ENCODE data around the gene CEP72.

- no peak for TF ChIP-seq CEBPB (IDR thresholded peaks at IDR 0.05; ENCODE audit: borderline replicate concordance in 1 of 2, low read depth in 2 of 2, low read length in 2 of 2)
- no peak for TF ChIP-seq CHD2 (IDR thresholded peaks at IDR 0.05; ENCODE audit: borderline replicate concordance, low read depth, low read length)
- TF ChIP-seq SMC3 (IDR thresholded peaks at IDR 0.05; ENCODE audit: borderline replicate concordance, low read length) = no peak
- no peak for TF ChIP-seq EZH2 (IDR thresholded peaks at IDR 0.05; ENCODE audit: borderline replicate concordance, control insufficient read depth, low read depth, low read length)
- no peak for TF ChIP-seq TAF1 (IDR thresholded peaks at IDR 0.05; ENCODE audit: borderline replicate concordance, low read depth, low read length)
These were observed 33.3 kb downstream of the CEP72 start for GRCh38 chr5:645421-645820.

All from GM12878 (cell line).